Measurements from ENCODE around the gene MICALL2. TPM values are rescaled to one million over a fixed set of nuclear protein-coding genes. Genes with fewer than 3 reads are reported as not detected.

The MICALL2 gene
- total and polyA plus RNA-seq, 4 donors, result 19.0 to 70.6 (median 41.0) TPM

- ATAC-seq (ENCODE audit: insufficient read depth, low FRiP score) (no peak), DNase-seq (no peak)
- peaks cover 11 to 85% (median 20%) of the 10 kb centered on the region in 4 donors for H3K36me3 ChIP-seq (ENCODE audit: control insufficient read depth in 4 of 4, insufficient read depth in 4 of 4, low read length in 4 of 4)
- no peak for TF ChIP-seq CTCF (IDR thresholded peaks at IDR 0.05; ENCODE audit: control extremely low read depth, extremely low read depth)
- 94 to 97% methylated on average over 19 of the region's 19 CpGs for WGBS, 2 donors
- H3K4me1 ChIP-seq (ENCODE audit: control insufficient read depth in 5 of 5, insufficient read depth in 5 of 5, low read length in 5 of 5), result no peaks in the 10 kb centered on the region
- no peak overlapping the region for H3K4me3 ChIP-seq
- no peak overlapping the region for H3K9ac ChIP-seq (ENCODE audit: insufficient read depth in 1 of 2, low read length in 2 of 2)
- no peak overlapping the region for H3K27ac ChIP-seq (ENCODE audit: low read depth in 1 of 2, low read length in 1 of 2)
- H3K9me3 ChIP-seq (ENCODE audit: control insufficient read depth in 4 of 4, insufficient read depth in 3 of 4, low read length in 3 of 4), result no peaks in the 10 kb centered on the region
- H3K27me3 ChIP-seq (ENCODE audit: control insufficient read depth in 3 of 3, insufficient read depth in 3 of 3, low read length in 2 of 3), result no peaks in the 10 kb centered on the region
Measured at GRCh38 chr7:1490837-1491236, 31.6 kb upstream of the MICALL2 start.

- TF ChIP-seq CTCF (IDR thresholded peaks at IDR 0.05; ENCODE audit: control extremely low read depth, extremely low read depth), result no peak
- Histone ChIP-seq H3K9me3 (ENCODE audit: control insufficient read depth in 4 of 4, insufficient read depth in 3 of 4, low read length in 3 of 4) (no peaks in the 10 kb centered on the region), H3K27me3 (ENCODE audit: control insufficient read depth in 3 of 3, insufficient read depth in 3 of 3, low read length in 2 of 3) (no peaks in the 10 kb centered on the region), H3K9ac (ENCODE audit: insufficient read depth in 1 of 2, low read length in 2 of 2) (no peak overlapping the region), H3K27ac (ENCODE audit: low read depth in 1 of 2, low read length in 1 of 2) (no peak overlapping the region), H3K36me3 (ENCODE audit: control insufficient read depth in 4 of 4, insufficient read depth in 4 of 4, low read length in 4 of 4) (peaks cover 1 to 83% (median 20%) of the 10 kb centered on the region in 4 donors), H3K4me1 (ENCODE audit: control insufficient read depth in 5 of 5, insufficient read depth in 5 of 5, low read length in 5 of 5) (no peaks in the 10 kb centered on the region), H3K4me3 (no peak overlapping the region)
- 95 to 98% methylated on average over 18 of the region's 18 CpGs for WGBS, 2 donors
- DNase-seq (no peak), ATAC-seq (ENCODE audit: insufficient read depth, low FRiP score) (no peak)
Measured at GRCh38 chr7:1489336-1489735, 30.1 kb upstream of the MICALL2 start.

GRCh38 chr7:1488016-1488415, 28.7 kb upstream of the MICALL2 start:
- DNase-seq, result no peak
- H3K36me3 ChIP-seq (ENCODE audit: control insufficient read depth in 4 of 4, insufficient read depth in 4 of 4, low read length in 4 of 4), result peaks cover 0 to 83% (median 23%) of the 10 kb centered on the region in 4 donors
- no peak for ATAC-seq (ENCODE audit: insufficient read depth, low FRiP score)
- no peaks in the 10 kb centered on the region for H3K4me1 ChIP-seq (ENCODE audit: control insufficient read depth in 5 of 5, insufficient read depth in 5 of 5, low read length in 5 of 5)
- no peaks in the 10 kb centered on the region for H3K27me3 ChIP-seq (ENCODE audit: control insufficient read depth in 3 of 3, insufficient read depth in 3 of 3, low read length in 2 of 3)
- no peak for TF ChIP-seq CTCF (IDR thresholded peaks at IDR 0.05; ENCODE audit: control extremely low read depth, extremely low read depth)
- H3K27ac ChIP-seq (ENCODE audit: low read depth in 1 of 2, low read length in 1 of 2), result no peak overlapping the region
- no peaks in the 10 kb centered on the region for H3K9me3 ChIP-seq (ENCODE audit: control insufficient read depth in 4 of 4, insufficient read depth in 3 of 4, low read length in 3 of 4)
- no peak overlapping the region for H3K4me3 ChIP-seq
- H3K9ac ChIP-seq (ENCODE audit: insufficient read depth in 1 of 2, low read length in 2 of 2), result no peak overlapping the region
- 92% methylated on average over 20 of the region's 20 CpGs for WGBS, 2 donors

GRCh38 chr7:1487466-1487865, 28.2 kb upstream of the MICALL2 start:
- H3K36me3 ChIP-seq (ENCODE audit: control insufficient read depth in 4 of 4, insufficient read depth in 4 of 4, low read length in 4 of 4), result peaks cover 0 to 83% (median 26%) of the 10 kb centered on the region in 4 donors
- TF ChIP-seq CTCF (IDR thresholded peaks at IDR 0.05; ENCODE audit: control extremely low read depth, extremely low read depth), result no peak

More at GRCh38 chr7:1487466-1487865, 28.2 kb upstream of the MICALL2 start:
- no peak for ATAC-seq (ENCODE audit: insufficient read depth, low FRiP score)
- no peaks in the 10 kb centered on the region for H3K9me3 ChIP-seq (ENCODE audit: control insufficient read depth in 4 of 4, insufficient read depth in 3 of 4, low read length in 3 of 4)
- no peak for DNase-seq
- WGBS, 2 donors, result 93 to 95% methylated on average over 25 of the region's 25 CpGs
- no peak overlapping the region for H3K4me3 ChIP-seq
- H3K9ac ChIP-seq (ENCODE audit: insufficient read depth in 1 of 2, low read length in 2 of 2), result no peak overlapping the region
- H3K27me3 ChIP-seq (ENCODE audit: control insufficient read depth in 3 of 3, insufficient read depth in 3 of 3, low read length in 2 of 3), result no peaks in the 10 kb centered on the region
- no peaks in the 10 kb centered on the region for H3K4me1 ChIP-seq (ENCODE audit: control insufficient read depth in 5 of 5, insufficient read depth in 5 of 5, low read length in 5 of 5)
- H3K27ac ChIP-seq (ENCODE audit: low read depth in 1 of 2, low read length in 1 of 2), result no peak overlapping the region
